ENCODE data around the gene CABP4.
A peak's percentile ranks its signal among the peaks of the same experiment; 100 is the strongest.

The CABP4 gene

DNA sequence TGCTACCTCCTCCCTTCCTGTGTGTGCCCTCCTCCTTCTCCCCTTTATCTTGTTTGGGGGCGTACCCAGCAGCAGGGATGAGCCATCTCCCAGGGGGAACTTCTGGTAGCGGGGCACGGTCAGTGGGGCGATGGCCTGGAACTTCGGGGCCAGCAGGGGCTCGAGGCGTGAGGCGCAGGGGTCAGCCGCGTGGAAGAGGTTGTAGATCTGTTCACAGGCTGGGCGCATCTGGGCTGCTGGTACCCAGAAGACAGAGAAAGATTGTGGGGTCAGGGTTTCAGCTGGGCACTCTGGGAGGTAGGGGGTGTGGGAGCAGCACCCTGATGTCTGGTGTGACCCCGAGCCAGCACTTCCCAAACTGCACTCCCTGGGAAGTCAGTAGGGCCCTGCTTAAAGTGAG is 41.0 kb downstream of the CABP4 start:
- no peak for DNase-seq (ENCODE audit: low read depth)

DNA sequence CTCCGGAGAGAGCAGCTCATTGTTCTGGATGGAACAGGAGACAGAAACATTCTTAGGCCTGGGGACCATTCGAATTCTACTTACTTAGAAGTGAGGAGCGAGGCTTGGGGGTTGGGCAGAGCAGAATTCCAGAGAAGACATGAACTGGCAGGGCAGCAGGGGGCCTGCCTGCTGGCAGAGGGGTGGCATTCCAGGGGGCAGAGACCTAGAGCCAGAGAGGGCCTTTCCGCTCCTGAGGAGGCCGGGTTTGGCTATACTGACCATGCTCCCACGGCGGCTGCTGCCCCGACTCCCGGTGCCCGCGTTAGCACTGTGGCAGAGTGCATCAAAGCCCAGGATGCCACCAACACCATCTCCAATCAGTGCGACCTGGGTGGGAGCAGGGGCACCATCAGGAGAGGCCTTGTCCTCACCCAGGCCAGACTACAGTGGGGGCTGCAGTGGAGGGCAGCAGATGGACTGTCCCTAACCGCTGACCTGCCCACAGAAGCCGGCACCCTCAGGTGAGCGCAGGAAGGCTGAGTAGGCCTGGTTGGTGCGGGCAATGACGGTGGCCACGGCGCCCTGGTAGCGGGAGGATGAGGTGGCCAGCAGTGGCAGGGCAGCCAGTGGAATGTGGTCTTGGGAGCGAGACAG is 42.6 kb downstream of the CABP4 start:
- DNase-seq (ENCODE audit: low read depth) = no peak

DNA sequence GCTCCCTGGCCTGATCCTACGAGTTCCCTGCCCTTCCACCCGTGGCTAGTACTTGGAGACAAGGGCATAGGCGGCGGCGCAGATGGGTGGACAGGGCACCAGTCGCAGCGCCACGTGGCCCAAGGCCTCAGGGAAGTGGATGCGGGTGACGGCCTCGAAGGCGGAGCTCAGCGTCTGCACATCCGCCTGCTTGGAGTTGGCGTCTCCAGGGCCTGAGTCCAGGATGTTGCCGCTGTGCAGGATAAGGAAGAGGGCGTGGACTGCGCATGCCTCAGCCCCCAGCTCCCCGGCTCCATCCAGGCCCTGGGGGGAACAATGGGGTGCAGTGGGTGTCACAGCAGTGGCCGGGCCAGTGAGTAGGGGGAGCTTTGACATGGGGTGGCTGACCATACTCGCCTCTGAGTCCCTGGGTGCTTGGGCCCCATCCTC is 43.4 kb downstream of the CABP4 start:
- no peak for DNase-seq (ENCODE audit: low read depth)

DNA sequence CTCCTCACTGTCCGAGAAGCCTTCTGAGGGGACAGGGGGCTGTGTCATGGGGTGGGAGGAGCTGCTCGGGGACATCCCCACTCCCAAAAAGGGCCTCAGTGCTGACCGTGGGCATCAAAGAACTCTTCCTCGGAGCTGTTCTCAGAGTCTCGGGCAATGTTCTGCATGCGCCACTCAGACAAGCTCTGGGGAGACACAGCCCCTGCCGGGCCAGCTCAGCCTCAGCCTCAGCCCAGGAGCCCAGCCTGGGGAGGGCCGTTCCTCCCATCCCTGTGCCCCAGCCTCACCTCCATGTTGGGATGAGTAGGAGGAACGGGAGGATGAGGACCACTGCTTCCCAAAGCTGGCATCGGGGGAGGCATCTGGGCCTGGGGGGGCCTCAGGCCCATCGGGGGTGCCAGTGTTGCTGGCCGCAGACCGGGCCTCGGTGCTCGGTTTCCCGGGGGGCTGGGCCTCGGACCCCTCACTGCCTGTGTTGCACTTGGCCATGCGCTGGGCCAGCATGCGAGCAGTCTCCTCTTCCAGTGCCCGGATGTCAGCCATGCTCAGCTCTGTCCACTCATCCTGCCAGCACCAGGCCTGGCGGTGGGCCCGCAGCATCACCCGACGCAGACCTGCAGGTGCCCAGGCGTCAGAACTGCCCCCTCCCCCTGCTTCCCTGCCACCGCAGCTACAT is 44.8 kb downstream of the CABP4 start:
- no peak for DNase-seq (ENCODE audit: low read depth)

DNA sequence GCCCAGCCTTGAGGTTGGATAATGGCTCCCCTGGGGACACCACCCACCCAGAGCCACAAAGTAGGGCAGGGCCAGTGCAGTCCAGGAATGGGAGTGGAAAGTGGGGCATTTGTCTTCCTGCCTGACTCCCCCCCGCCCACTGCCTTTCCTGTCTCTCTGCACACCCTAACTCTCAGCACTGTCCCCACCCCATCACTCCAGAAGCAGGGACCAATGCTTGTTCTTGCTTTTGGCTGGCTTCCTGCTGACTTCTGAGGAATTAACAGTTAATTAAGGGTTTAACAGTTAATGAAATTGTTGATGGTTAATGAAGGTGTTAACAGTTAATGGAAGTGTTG is 45.3 kb downstream of the CABP4 start:
- no peak for DNase-seq (ENCODE audit: low read depth)

DNA sequence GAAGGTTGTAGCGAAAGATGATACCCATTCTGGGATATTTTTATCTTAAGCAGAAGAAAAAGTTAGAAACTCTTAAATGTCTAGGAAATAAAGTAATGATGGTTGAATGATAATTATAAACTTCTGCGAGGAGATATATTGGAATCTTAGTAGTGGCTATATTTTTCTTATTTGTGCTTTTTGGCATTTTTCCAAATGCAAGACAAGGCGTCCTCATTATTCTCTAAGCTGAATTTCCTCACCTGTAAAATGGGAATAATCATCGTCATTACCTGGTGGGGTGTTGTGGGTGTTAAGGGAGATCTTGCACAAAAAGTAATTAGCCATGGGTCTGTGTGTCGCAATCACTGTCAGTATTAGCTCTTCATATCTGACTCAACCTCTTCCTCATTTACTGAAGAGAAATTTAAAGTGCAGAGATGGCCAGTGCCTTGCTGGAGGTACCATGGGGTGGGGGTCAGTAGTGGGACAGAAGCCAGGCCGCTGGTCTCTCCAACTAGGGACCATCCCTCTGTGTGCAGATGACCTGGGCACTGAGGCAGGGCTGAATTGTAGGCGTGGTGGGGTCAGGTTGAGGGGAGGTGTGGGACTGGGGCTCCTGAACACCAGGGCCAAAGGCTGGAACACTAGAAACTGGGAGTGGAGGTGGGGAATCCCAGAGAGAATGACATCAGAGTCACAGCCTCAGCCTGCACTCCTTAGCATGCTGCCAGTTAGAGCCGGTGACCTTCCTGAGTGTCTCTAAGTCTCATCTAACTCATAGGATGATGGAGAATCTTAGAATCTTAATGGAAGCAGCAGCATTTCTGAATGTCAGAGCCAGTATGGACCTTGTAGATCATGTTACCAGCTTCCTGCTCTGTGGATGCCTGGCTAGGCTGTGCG is 45.9 kb downstream of the CABP4 start:
- no peak for DNase-seq (ENCODE audit: low read depth)

DNA sequence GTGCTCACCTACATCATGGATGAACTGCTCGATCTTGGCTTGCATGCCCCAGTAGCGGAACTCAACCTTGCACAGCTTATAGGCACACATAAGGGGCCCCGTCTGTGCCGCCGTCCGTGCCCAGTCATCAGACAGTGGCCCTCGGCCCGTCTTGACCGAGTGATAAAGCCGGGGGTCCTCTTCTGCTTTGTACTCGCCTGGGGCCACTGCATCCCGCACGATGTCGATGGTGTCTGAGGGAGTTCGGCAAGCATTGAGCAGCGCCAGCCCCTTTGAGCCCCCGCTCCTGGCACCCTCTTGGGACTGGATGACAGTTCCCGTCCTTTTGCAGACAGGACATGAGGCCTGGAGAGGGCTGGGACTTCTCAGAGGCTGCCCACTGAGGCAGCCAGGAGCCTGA is 46.7 kb downstream of the CABP4 start:
- DNase-seq (ENCODE audit: low read depth) = no peak

DNA sequence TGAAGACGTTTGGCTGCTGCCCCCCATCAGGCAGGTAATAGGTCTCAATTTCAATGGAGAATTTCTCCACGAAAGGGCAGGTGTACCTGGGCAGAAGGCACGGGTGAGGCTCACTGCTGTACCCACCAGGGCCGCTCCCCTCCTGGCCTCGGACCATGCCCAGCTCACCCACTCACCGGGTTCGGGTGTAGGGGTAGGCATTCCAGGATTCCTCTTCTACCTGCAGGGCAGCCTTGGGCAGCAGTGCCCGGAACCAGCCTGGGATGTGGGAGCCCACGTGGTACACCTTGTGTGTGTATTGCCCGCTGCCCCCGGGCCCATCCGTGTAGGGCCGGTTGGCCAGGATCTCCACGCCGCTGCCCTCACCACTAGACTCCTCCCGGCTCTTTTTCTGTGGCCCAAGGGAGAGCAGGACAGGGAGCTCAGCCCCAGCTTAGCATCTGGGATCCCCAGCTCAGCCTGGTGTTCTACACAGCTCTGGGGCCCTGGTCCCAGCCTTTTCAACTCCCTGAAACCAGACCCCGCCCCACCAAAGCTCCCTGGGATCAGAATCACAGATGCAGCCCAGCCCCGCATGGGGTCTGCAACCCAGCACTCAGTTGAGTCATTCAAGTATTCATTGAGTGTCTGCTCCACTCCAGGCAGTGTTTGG is 47.3 kb downstream of the CABP4 start:
- DNase-seq (ENCODE audit: low read depth) = no peak

DNA sequence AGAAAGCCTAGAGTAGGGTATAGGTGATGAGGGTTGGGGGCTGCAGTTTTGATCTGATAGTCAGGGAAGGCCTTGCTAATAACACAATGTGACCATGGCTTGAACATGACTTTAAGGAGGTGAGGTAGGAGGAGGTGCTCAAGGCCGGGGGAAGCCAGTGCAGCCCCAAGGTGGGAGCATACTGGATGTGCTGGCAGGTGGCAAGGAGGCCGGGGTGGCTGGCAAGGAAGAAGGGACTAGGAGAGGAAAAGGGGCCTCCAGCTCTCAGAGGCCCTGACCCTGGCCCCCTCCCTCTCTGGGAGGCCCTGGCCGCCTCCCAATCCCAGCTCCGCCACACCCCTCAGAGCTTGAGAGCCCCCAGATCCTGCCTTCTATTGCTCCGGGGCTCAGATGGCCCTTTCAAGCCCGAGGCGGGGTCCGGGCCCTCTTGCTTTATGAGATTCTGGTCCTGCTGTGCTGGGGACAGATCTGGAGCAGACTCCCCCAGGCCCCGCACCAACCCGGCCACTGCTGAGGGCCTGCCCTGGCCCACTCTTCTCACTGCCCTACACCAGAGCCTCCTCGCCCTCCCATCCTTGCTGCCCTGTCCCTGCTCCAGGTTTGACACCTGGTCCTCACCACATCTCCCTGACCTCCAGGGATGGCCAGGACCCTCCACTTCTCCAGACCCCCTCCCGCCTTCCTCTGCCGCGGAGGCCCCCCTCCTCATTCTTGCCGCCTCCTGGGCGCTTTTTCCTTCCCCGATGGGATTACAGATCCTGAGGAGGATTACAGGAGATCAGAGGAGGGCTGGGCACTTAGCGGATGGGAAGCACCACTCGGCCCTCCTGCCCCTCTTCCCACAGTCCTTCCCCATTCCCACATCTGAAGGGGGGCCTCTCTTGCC is 48.2 kb downstream of the CABP4 start:
- no peak for DNase-seq (ENCODE audit: low read depth)

DNA sequence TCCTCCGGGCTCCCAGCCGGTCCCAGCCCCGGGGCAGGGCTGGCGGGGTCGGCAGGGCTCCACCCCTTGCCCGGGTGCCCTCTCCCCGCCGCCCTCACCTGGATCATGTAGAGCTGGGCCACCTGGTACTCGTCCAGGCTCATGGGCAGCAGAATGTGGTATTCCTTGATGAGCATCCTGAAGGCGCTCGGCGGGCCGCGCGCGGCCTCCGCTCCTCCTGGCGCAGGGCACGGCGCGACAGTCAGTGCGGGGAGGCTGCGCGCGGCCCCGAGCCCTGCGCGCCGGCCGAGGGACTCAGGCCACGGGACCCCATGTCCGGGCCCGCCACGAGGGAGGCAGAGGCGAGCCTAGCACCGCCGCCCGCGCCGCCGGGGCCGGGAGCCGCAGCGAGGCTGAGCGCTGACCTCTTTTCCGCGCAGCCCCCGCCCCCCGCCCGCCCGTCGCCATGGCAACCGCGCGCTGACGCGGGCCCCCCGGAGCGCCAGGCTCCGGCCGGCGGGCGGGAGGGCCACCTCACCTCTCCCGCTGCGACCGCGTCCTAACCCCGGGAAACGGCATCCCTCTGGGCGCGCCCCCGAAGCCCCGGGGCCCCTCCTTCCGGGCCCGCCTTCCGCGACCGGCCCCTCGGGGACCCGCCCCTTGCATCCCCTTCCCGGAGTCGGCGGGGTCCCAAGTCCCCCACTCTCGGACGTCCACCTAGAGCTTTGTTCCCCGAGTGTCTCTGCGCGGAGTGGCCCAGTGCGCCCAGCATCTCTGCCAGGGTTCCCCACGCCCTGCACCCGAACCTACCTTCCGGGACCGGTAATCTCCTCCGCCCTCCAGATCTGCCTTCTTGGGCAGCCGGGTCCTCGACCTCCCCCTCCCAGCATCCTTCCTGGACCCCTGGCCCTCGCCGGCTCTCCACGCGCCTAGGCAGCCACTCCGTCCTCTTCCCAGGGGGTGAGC is 49.1 kb downstream of the CABP4 start:
- DNase-seq (ENCODE audit: low read depth) = peak; percentile 32

DNA sequence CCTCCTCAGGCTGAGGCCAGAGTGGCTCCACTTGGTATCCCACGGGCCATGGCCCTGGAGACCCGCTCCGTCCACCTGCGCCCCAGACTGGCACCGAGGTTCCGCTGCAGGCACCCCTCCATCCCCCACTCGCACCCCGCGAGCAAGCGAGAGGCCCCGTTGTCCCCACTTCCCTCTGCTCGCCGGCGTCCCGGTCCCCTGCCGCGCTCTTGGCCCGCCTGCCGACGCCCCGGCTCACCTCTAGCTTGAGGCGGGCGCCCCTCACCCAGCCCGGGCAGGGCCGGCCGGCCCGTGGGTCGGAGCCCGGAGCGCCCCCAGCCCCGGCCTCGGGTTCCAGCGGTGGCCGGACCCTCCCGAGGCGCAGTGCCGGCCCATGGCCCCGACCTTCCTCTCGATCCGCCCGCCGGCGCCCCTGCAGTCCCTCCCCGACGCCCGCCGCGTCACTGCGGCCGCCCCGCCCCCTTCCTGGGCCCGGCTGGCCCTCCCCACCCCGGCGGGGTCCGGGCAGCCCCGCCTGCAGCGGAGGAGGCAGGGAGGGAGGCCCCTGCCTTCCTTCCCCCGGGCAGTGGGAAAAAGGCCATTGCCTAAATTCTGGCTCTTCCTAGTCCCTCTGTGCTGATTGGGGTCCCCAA is 49.9 kb downstream of the CABP4 start, which contains the start of gene PITPNM1:
PITPNM1 (minus strand) TSS at position 414 of the 632 bp plus-strand sequence. CDS start 1,183 bp downstream, outside the sequence.
- peak; percentile 59 for DNase-seq (ENCODE audit: low read depth)

DNA sequence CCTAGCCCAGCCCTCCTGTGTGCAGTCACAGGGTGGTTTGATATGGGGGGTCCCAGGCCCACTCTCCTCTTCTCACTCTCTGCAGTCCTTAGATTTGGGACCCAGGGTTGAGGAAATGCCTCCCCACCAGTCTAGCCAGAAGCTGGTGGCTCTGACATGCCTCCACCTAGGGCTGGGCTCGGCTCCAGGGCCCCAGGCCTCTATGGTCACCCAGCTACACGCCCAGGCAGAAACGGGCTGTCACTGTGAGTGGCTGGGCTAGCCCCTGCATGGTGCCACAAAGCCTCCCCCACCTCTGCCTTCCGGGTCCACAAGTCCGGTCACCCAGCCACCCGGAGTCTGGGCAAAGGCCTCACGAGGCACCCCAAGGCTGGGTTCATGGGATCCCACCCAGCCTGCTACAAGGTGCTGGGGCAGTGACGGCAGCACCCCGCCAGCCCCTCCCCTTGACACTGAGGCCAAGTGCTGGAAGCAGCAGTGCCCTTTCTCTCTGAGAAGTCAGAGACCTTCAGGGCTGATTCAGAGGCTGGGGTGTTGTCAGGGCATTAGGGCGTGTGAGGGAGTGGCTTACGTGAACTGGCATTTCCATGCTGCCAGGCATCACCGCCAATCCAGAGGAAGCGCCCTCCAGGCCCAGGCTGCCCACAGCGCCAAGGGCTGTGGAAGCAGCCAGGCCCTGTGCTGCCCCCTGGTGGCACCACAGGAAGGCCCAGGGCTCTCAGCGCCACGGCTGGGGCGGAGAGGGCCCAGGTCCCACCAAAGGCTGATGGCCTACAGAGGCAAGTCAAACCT is 50.6 kb downstream of the CABP4 start:
- peak; percentile 89 for DNase-seq (ENCODE audit: low read depth)

DNA sequence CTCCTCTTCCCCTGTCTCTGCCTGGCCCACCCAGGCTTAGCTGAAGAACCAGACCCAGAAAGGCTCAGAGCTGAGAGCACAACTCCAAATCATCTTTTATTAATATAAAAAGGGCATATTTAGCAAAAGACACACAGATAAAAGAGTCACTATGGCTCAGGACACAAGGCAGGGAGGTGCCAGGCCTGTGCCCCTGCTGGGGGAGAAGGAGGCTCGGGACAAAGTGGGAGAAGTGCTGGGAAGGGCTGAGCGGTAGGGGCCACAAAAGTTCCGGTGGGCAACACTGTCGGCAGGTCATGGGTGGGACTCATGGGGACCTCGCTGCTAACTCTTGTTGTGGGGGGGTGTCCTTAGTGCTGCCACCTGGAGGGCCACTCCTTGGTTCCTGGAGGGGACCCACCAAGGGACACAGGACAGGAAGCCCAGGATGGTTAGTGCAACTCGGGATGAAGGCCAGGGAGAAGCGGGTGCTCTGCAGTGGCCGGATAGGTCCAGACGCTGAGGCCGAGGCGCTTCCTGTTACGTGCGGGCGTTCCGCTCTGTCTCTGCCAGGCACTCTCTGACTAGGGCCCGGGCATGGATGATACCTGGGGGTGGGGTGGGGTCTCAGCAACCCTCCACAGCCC is 51.4 kb downstream of the CABP4 start:
- DNase-seq (ENCODE audit: low read depth) = no peak

DNA sequence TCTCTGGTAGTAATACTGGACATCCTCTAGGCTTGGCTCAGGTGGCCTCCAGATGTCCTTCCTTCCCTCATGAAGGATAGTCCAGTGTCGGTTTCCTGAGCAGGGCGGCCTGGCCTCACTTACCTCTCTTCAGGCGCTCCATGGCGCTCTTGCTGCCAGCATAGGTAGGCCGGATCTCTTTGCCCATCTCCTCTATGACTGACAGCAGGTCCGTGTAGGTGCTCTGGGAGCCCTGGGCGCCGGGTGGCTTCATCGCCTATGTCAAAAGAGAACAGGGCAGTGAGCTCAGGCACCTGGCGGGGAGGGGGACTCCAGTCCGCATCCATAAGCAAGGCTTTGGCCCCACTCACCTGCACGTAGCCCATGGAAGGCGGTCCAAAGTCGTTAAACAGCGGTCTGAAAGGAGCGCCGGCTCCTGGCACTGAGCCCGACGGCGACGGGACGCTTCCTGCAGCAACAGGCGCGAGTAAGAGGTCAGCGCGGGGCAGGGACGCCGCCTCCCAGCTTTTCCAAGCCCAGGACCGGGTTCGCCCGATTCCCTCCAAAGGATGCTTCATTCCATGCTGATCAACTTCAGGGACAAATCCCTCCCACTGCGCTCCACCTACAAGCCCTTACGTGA is 52.2 kb downstream of the CABP4 start:
- DNase-seq (ENCODE audit: low read depth) = no peak

DNA sequence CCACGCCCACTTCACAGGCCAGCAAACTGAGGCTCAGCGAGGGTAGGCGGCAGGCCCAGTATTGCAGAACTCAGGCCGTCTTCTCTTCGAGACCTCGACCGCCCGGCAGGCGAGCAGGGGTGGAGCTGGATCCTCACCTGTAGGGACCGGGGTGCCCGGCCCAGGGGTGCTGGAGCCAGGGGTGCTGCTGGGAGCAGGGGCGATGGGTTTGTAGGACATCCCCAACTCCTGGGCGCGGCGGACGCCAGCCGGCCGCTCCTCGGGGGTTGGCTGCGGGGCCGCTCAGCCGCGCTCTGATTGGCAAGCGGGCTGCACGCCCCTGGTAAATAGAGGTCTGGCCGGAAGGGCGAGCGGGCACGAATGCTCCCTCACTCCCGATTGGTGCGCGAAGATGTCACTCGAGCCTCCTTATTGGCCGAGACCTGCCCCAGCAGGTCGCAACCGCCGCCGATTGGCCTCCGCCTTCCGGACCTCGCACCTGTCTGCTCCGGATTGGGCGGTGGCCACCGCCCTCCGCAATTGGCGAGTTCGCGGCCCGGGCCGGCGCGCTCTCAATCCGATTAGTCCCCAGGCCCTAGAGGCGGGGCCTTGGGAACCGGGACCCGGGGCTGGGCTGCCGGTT is 52.8 kb downstream of the CABP4 start, which contains the start of gene CDK2AP2:
CDK2AP2 (minus strand) TSS at position 299 of the 622 bp plus-strand sequence; CDS start at position 219, 80 bp downstream.
- DNase-seq (ENCODE audit: low read depth) = peak; percentile 96

DNA sequence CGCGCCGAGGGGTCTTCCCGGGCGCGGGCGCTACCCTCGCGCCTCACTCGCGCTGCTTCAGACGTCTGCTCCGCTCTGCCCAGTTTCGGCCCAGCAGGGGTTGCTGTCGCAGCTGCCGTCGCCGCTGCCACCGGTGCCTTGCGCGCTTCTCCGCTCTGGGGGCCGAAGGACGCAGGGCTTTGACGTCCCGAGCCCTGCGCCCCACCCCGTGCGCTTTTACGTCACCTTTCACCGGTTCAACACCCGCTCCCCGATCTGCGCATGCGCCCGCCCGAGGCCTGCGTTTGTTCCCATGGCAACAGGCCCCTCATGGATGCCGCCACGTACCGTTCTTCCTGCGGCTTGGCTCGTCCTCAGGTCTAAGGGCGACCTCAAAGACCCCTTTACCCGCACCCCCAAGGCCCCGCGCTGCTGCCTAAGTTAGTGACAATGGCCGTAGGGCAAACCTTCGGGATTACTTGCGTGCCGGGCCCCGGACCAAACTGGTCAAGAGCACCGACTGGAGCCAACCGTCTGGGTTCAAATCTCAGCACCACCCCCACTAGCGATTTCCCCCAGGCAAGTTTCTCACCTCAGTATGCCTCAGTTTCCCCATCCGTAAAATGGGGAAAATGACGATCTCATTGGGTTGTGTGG is 53.5 kb downstream of the CABP4 start:
- peak; percentile 97 for DNase-seq (ENCODE audit: low read depth)

DNA sequence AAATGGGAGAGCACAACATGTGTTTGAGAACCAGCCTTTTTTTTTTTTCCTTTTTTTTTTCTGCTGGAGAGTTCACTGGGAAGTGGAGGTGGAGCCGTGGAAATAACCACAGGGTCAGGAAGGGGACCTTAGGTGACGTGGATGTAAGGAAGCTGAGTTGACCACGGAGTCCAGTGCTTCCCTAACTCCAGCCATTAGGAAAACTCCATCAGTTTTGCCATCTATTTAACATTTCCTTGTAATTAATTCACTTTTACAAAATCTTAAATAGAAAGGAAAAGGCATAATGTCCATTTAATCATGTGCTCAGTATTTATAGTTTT is 54.8 kb downstream of the CABP4 start:
- no peak for DNase-seq (ENCODE audit: low read depth)

Measured in T-helper 22 cell (primary cell).